Jurkat, Clone E6-1 (cell line): ENCODE data around the gene PCDHGC5.

Source experiments
- DNase-seq: peaks from one replicate; pipeline ENCODE4 v3.0.0-alpha.2; 2011; ENCODE audit warnings: low read depth, low spot score
- H3K4me3 ChIP-seq: 2 replicates; pipeline ENCODE4 v1.5.1; 2011; ENCODE audit warnings: mild to moderate bottlenecking, low read length, control low read depth, moderate library complexity

PCDHGC5 gene

DNA sequence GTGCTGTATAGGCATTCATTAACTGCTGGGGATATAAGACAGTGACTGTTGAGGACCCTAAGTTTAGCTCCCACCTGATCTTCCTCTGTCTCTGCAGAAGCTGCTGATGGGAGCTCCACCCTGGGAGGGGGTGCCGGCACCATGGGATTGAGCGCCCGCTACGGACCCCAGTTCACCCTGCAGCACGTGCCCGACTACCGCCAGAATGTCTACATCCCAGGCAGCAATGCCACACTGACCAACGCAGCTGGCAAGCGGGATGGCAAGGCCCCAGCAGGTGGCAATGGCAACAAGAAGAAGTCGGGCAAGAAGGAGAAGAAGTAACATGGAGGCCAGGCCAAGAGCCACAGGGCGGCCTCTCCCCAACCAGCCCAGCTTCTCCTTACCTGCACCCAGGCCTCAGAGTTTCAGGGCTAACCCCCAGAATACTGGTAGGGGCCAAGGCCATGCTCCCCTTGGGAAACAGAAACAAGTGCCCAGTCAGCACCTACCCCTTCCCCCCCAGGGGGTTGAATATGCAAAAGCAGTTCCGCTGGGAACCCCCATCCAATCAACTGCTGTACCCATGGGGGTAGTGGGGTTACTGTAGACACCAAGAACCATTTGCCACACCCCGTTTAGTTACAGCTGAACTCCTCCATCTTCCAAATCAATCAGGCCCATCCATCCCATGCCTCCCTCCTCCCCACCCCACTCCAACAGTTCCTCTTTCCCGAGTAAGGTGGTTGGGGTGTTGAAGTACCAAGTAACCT, 22.1 kb downstream of the PCDHGC5 start:
- H3K4me3 ChIP-seq, result no peak overlapping the region
- no peak for DNase-seq

- no peak for DNase-seq
- H3K4me3 ChIP-seq, result no peak overlapping the region
Measured at GRCh38 chr5:141511771-141512325, 23.0 kb downstream of the PCDHGC5 start.

GRCh38 chr5:141512390-141512910, 23.6 kb downstream of the PCDHGC5 start:
- peak; percentile 48 for DNase-seq
- no peak overlapping the region for H3K4me3 ChIP-seq

GRCh38 chr5:141512911-141513626, 24.2 kb downstream of the PCDHGC5 start:
- DNase-seq, result no peak

DNA sequence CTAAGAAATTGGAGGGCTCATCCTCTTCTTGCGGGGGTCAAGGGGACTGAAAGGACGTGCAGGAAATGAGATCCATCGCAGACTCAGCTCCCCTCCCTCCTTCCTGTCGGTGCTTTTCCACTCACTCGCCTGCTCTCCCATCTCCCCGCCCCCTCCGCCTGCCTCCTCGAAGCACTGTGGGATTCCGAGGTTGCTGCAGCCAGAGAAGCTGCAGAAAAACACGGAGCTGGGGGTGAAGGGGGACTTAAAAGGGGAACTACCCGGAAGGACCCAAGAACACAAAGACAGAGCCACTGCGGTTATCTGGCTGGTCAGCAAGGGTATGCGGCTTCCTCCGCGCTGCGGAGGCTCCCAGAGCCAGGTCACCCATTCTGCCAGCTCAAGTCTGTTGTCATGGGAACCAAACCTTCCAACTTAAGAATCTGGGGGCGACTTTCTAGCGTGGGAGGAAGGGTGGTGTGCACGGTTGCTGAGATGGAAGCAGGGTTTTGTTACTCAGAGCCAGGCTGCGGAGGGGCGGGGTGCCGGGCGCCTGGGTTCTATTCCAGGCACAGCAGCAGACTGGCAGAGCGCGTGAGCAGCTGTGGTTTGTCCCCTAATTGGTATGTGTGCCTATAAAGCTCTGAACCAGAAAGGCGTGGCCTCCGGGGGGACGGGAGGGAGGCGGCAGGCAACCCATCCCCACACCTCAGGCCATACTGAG, 24.9 kb downstream of the PCDHGC5 start:
- no peak for DNase-seq
- H3K4me3 ChIP-seq, result no peak overlapping the region

More at GRCh38 chr5:141512911-141513626, 24.2 kb downstream of the PCDHGC5 start:
- H3K4me3 ChIP-seq, result no peak overlapping the region

DNA sequence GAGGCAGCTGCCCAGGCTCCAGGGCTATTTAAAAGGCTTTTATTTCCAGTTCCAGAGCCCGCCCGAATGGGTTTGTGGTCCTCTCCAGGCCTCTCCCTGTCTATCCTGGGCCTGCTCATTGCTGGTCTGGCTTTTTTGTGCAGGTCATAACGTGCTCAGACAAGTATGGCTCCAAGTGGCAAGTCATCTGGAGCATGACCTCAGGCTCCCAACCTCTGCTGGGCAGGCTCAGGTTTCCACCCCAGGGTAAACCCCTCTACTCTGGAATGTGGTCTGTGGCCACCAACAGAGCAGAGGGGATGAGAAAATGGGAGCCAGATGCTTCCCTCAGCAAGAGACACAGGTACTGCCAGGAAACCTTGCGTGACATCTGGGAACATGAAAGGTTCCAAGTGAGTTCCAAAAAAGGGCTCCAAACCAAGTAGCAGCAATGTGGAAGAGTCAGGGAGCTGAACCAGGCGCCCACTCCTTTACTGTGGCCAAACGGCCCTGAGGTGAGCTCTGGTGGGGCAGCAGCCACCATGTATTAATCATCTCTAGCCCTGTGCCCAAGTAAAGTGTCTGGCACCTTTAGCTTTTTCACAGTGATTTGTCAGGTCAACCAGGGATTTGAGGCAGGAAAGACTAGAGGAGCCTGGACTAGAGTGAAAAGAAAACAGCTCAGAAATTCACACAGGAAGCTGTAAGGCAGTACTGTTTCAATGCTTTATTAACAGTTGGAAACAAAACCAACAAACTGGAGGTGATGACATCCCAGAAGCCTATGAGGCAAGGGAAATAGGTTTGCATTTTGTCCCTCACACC, 25.7 kb downstream of the PCDHGC5 start:
- no peak for DNase-seq
- H3K4me3 ChIP-seq, result no peak overlapping the region

DNA sequence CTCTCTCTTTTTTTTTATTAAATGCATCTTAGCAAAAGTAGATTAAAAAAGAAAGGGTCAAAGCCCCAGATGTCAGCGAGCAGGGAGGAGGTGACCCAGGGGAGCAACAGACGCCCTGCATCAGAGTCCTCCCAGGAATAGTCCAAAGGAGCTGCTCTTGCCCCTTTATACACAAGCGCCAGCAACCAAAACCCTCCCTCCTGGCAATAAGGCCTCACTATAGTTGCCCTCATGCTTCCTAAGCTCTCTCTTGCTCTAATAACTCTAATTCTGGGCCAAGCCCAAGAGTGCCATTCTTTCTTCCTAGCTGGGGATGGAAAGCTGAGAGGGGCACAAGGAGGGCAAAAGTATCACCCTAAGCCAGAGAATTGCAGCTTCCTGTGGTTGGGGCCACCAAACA, 26.3 kb downstream of the PCDHGC5 start:
- no peak for DNase-seq
- no peak overlapping the region for H3K4me3 ChIP-seq

DNA sequence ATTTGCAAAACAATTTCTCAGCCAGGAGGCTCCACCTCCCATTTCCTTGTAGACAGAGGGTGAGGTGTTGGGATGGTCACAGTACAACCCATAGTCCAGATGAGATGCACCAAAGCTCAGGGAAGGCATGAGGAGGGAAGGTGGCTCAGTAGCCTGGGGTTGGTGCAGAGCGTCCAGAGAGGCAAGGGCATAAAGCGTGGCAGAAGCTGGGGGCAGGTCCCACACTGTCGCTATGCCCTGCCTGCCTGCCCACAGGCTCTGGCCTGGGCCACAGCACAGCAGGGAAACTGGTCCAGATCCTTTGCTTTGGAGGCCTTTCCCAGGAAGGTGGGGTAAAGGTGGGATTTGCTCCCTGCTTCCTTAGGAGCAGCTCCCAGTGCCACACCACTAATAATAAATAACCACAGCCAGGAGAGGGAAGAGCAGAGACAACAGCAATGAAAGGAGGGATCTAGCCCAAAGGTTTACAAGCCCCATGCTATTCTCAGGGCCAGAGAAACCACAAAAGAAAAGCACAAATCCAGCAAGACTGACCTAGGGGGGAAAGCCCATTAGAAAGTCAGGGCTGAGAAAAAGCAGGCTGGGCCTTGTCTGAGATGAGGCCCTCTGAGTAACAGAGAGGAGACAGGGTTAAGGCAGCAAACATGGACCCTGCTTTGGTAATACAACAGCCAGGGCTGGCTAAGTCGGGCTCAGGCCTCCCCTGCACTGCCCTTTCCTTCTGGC, 27.2 kb downstream of the PCDHGC5 start:
- no peak overlapping the region for H3K4me3 ChIP-seq
- DNase-seq, result no peak

- no peak overlapping the region for H3K4me3 ChIP-seq
Measured at GRCh38 chr5:141516672-141517025, 27.8 kb downstream of the PCDHGC5 start.

DNA sequence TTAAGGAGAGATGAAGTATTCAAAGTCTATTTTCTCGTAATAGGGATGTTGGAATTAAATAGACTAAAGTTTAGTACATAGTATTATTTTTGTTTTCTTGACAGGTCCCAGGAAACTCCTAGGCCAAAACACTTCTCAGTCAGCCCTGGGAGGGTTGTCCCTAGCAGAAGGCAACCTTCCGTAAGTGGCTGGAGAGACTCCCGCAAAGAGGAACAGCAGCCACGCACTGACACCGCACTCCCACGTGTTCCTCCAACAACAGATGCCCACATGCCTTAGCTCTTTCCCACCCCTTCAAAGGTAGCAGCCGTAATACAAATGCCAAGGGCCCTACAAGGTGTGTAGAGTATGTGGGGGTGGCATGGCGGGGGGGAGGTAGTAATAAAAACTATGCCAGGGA, 28.4 kb downstream of the PCDHGC5 start:
- H3K4me3 ChIP-seq, result no peak overlapping the region
- no peak for DNase-seq

More at GRCh38 chr5:141516672-141517025, 27.8 kb downstream of the PCDHGC5 start:
- DNase-seq, result no peak

DNA sequence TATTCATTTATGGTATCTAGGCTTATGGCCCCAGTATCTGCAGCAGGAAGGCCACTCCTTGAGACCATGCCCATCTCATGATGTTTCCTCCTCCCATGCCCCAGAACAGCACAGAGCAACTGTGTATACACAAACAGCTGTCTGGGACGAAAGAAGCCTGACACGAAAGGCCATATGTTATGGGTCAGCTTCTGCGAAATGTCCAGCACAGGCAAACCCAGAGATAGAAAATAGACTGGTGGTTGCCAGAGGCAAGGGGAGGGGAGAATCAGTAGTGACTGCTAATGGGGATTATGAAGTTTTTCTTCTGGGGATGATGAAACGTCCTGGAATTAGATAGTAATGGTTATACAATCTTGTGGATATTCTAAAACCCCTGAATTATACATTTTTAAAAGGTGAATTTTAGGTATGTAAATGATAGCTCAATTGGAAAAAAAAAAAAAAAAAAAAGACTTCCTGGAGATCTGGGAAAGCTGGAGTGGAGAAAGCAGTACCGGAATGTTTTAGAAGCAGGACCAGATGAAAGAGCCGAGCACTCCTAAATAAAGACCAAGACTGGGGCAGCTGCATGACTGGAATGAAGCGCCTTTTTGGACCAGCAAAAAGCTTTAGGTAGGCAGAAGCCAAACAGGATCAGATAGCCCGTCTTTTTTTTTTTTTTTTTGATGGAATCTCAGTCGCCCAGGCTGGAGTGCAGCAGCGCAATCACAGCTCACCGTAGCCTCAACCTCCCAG, 29.2 kb downstream of the PCDHGC5 start:
- no peak for DNase-seq
- no peak overlapping the region for H3K4me3 ChIP-seq

- no peak overlapping the region for H3K4me3 ChIP-seq
- DNase-seq, result no peak
Measured at GRCh38 chr5:141518618-141519015, 29.7 kb downstream of the PCDHGC5 start.

DNA sequence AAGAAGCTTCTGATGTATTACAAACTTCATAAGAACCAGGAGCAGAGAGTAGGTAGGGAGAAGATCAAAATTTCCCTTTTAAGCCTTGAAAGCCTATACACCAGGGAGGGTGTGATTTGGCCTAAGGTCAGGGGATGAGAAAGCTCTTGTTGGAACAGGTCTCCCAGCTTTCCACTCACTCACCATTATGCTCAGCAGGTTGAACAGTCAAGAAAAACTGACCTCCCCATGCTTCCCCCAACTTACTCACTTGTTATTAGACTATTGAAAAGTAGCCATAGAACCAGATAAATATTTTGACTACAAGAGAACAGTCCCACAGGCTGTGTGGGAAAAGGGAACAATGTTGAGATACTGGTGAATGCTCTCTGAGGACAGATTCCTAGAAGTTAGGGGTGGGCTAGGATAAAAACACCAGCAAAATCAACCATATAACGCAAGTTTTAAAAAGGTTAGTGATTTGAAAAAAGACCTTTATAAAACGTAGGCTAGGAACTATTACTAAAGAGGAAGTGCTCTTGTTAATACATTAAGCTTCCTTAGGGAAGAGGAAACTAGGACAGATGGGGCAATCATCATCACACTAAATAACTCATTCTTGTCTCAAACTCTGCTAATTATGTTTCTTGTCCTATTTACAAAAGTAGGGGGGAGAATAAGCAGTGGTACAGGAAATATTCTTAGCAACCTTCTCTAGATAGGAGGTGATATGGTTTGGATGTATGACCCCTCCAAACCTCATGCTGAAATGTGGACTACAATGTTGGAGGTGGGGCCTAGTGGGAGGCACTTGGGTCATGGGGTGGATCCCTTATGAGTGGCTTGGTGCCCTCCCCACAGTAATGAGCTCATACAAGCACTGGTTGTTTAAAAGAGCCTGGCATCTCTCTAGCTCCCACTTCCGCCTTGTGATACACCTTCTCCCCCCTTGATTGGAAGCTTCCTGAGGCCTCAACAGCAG, 31.0 kb downstream of the PCDHGC5 start:
- DNase-seq, result no peak
- no peak overlapping the region for H3K4me3 ChIP-seq

DNA sequence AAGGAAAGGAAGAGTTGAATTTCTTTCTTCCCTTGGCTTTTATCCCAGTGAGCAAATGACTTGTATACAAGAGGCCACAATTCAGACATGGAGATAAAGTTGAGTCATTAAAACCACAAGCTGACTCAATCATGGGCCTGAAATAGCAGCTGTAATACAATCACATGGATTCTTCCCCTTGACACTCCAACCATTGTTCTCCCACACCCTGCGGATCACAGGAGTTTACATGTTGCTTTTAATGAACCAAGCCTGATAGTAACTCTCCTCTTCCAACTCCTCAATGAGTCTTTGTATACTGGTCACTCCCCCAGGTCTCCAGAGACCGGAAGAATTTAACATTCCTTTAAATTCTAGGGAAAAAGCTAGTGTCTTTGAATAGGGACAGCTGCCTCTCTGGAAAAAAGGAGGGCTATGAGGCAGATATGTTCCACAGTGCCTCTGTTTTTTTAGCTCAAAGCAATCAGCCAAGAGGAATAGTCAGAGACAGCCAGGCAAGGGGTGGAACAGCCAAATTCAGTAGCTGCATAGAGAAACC, 32.4 kb downstream of the PCDHGC5 start:
- H3K4me3 ChIP-seq, result no peak overlapping the region
- DNase-seq, result no peak

- DNase-seq, result no peak
- H3K4me3 ChIP-seq, result no peak overlapping the region
Measured at GRCh38 chr5:141522301-141522700, 33.4 kb downstream of the PCDHGC5 start.

DNA sequence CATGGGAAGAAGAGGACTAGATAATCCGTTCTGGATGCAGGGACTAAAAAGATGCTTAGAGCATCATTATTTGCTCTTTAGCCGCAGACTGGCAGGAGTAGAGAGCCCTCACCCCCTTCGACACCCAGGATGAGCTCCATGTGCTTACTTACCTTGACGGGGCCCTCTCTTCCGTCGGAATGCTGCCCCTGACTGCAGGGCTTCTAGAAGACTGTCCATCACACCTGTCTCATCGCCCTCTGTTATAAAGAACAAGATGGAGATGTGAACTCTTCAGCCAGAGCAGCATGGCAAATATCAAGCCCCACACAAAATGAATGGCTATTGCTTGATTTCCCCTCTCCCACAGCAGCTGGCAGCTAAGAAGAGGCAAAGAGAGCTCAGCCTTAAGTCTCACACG, 35.1 kb downstream of the PCDHGC5 start:
- H3K4me3 ChIP-seq, result no peak overlapping the region
- DNase-seq, result no peak
